ENCODE data around the gene BTLA. TPM values are rescaled to one million over a fixed set of nuclear protein-coding genes. Genes with fewer than 3 reads are reported as not detected.

The BTLA gene
- total and polyA plus RNA-seq, 2 of the 8 experiments (the other 6 are each of a cell fraction or from before 2014, with no cell fraction given): not detected

DNA sequence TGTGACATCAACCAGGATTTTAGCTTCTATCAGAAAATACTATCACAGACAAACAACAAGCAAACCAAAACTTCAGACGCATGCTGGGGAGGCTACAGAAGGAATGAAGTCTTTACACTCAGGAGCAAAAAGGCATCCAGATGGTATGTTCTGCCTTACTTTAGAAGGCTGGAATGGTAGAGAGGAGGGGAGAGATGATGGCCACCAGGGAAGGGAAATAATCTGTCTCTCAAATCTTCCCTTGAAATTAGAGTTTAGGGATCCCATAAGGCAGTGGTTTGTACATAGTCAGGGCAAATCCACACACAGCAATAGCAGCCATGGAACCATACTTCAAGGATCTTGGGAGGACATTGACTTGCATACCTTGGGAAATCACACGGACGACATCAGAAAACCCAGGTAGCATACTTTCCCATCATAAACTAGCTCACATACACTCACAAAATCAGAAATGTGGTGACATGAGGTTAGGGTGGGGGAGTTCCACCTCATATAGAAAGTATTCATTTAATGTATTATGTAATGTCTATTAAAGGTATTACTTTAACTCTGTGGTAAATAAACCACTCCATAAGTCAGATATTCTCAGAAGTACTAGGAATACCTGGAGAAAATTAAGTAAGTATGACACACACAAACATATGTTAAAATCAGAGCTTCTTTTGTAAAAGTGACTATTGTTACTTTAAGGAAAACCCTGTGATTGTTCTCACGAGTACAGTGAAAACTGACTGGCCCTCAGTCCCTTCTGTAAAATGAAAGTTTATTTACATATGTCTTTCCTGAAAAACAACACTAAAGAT lies 9.4 kb downstream of the BTLA start (continued):
- no peak for TF ChIP-seq PHF8 (conservative IDR thresholded peaks at IDR 0.05; ENCODE audit: low read depth, low read length)
- no peak for TF ChIP-seq JUN (IDR thresholded peaks at IDR 0.05; ENCODE audit: low read depth, low read length)
- TF ChIP-seq FOSL1 (IDR thresholded peaks at IDR 0.05; ENCODE audit: insufficient read depth, low read depth, low read length): no peak
- no peak for TF ChIP-seq KDM1A (IDR thresholded peaks at IDR 0.05; ENCODE audit: borderline replicate concordance, low read length)
- TF ChIP-seq SIRT6 (IDR thresholded peaks at IDR 0.05; ENCODE audit: low read length): no peak
- no peak for TF ChIP-seq RAD21 (IDR thresholded peaks at IDR 0.05 in 1 of 2, conservative IDR thresholded peaks at IDR 0.05 in 1 of 2; ENCODE audit: low read depth in 2 of 2, low read length in 2 of 2)
- no peak for TF ChIP-seq POLR2A (IDR thresholded peaks at IDR 0.05; ENCODE audit: control extremely low read depth in 1 of 2, low read depth in 2 of 2, low read length in 2 of 2)

Data from H1 (cell line).